Esophagus squamous epithelium (tissue), 4 donors: Measurements from ENCODE around the gene TMEM184C.

Experiments
- CTCF ChIP-seq, 6 experiments: fragments of 450-650 bp in 4 of 6; fragments of 200-600 bp in 2 of 6; sonication (generic) in 2 of 6; IDR thresholded peaks; one replicate each; pipeline ENCODE4 v1.5.1; 2016 to 2019; ENCODE audit warnings: antibody characterized with exemption in 6 of 6, mild to moderate bottlenecking in 4 of 6, moderate library complexity in 4 of 6
- POLR2A ChIP-seq, 4 donors: fragments of 450-650 bp; IDR thresholded peaks; one replicate each; pipeline ENCODE4 v1.6.1; 2017; ENCODE audit warnings: antibody characterized with exemption in 4 of 4, mild to moderate bottlenecking in 4 of 4, moderate library complexity in 3 of 4

GRCh38 chr4:147599206-147599605, 18.0 kb upstream of the TMEM184C start:
- TF ChIP-seq CTCF (IDR thresholded peaks at IDR 0.05) (no peak), POLR2A (IDR thresholded peaks at IDR 0.05) (no peak)
